Measurements from ENCODE around the gene RHBG. TPM values are rescaled to one million over a fixed set of nuclear protein-coding genes. Genes with fewer than 3 reads are reported as not detected.

RHBG gene
- total RNA-seq, 1 experiment from 2014 or later: 5.7 TPM

- no peak for DNase-seq (ENCODE audit: low read depth, low spot score)
- Histone ChIP-seq H3K27ac (ENCODE audit: low read depth, low read length) (no peak overlapping the region), H3K27me3 (ENCODE audit: insufficient read depth, low read length) (no peaks in the 10 kb centered on the region), H2AFZ (ENCODE audit: low read depth, low read length, poor library complexity, severe bottlenecking) (no peak overlapping the region), H3K79me2 (ENCODE audit: insufficient read depth, low read length) (no peaks in the 10 kb centered on the region), H3K9me3 (ENCODE audit: control insufficient read depth in 1 of 2, insufficient read depth in 1 of 2, low read depth in 1 of 2, low read length in 2 of 2) (no peaks in the 10 kb centered on the region), H3K9me2 (ENCODE audit: insufficient read depth) (no peaks in the 10 kb centered on the region), H3K4me1 (ENCODE audit: control insufficient read depth in 1 of 2, insufficient read depth in 2 of 2, low read length in 2 of 2) (no peaks in the 10 kb centered on the region; a peak in 1 of 4 replicates), H4K20me1 (ENCODE audit: insufficient read depth) (no peaks in the 10 kb centered on the region), H3K9ac (ENCODE audit: low read length) (no peak overlapping the region), H3K4me2 (ENCODE audit: low read length) (no peak overlapping the region), H3K4me3 (replicated peaks in 1 of 2; ENCODE audit: low read depth in 1 of 2, low read length in 2 of 2) (no peak overlapping the region), H3K36me3 (ENCODE audit: control insufficient read depth in 1 of 2, insufficient read depth in 2 of 2, low read length in 2 of 2) (no peaks in the 10 kb centered on the region)
- intact Hi-C loops (cut with micrococcal nuclease): no loop called here
- POLR2A ChIA-PET: no interaction called here
- TF ChIP-seq ZFX (IDR thresholded peaks at IDR 0.05): no peak
- TF ChIP-seq CEBPB (IDR thresholded peaks at IDR 0.05; ENCODE audit: low read depth): no peak
- TF ChIP-seq SIN3A (IDR thresholded peaks at IDR 0.05; ENCODE audit: low read depth): no peak
- no peak for TF ChIP-seq EZH2phosphoT487 (IDR thresholded peaks at IDR 0.05; ENCODE audit: borderline replicate concordance)
- TF ChIP-seq CBX3 (IDR thresholded peaks at IDR 0.05; ENCODE audit: low read depth): no peak
- TF ChIP-seq RAD21 (IDR thresholded peaks at IDR 0.05; ENCODE audit: low read depth): no peak
- no peak for TF ChIP-seq ATF3 (IDR thresholded peaks at IDR 0.05)
- TF ChIP-seq EGR1 (IDR thresholded peaks at IDR 0.05; ENCODE audit: low read depth): no peak
- no peak for TF ChIP-seq POLR2A (IDR thresholded peaks at IDR 0.05; ENCODE audit: borderline replicate concordance, extremely low read depth, insufficient read depth, insufficient read length)
- no peak for ATAC-seq
- CTCF ChIA-PET: interaction anchor here (2.9 kb wide), 1 partner anchor 58 kb away, joined by 13 read pairs; no protein-coding TSS in a partner anchor
- no TSS peak for BruUV-seq (replicated peaks)
- RAD21 ChIA-PET (ENCODE audit: low non-redundant PET in 1 of 2, low total read pairs in 2 of 2, uncharacterized antibody in 2 of 2, unreplicated experiment in 2 of 2): no interaction called here
Observed at GRCh38 chr1:156387870-156388173, 18.8 kb downstream of the RHBG start.

GRCh38 chr1:156388174-156389137 is 19.4 kb downstream of the RHBG start:
- Histone ChIP-seq H3K27ac (ENCODE audit: low read depth, low read length) (no peak overlapping the region), H3K4me2 (ENCODE audit: low read length) (no peak overlapping the region), H3K9ac (ENCODE audit: low read length) (no peak overlapping the region), H3K36me3 (ENCODE audit: control insufficient read depth in 1 of 2, insufficient read depth in 2 of 2, low read length in 2 of 2) (no peaks in the 10 kb centered on the region), H3K4me1 (ENCODE audit: control insufficient read depth in 1 of 2, insufficient read depth in 2 of 2, low read length in 2 of 2) (no peaks in the 10 kb centered on the region; a peak in 1 of 4 replicates), H3K4me3 (replicated peaks in 1 of 2; ENCODE audit: low read depth in 1 of 2, low read length in 2 of 2) (no peak overlapping the region), H3K9me3 (ENCODE audit: control insufficient read depth in 1 of 2, insufficient read depth in 1 of 2, low read depth in 1 of 2, low read length in 2 of 2) (no peaks in the 10 kb centered on the region), H3K9me2 (ENCODE audit: insufficient read depth) (no peaks in the 10 kb centered on the region), H3K79me2 (ENCODE audit: insufficient read depth, low read length) (no peaks in the 10 kb centered on the region), H2AFZ (ENCODE audit: low read depth, low read length, poor library complexity, severe bottlenecking) (no peak overlapping the region), H4K20me1 (ENCODE audit: insufficient read depth) (no peaks in the 10 kb centered on the region), H3K27me3 (ENCODE audit: insufficient read depth, low read length) (no peaks in the 10 kb centered on the region)
- intact Hi-C loops (cut with micrococcal nuclease): no loop called here
- no peak for DNase-seq (ENCODE audit: low read depth, low spot score)
- BruUV-seq (replicated peaks): no TSS peak
- CTCF ChIA-PET: interaction anchor here (2.9 kb wide), 1 partner anchor 57 kb away, joined by 13 read pairs; no protein-coding TSS in a partner anchor
- POLR2A ChIA-PET: no interaction called here
- ATAC-seq: no peak
- RAD21 ChIA-PET (ENCODE audit: low non-redundant PET in 1 of 2, low total read pairs in 2 of 2, uncharacterized antibody in 2 of 2, unreplicated experiment in 2 of 2): no interaction called here
- no peak for TF ChIP-seq ZFX (IDR thresholded peaks at IDR 0.05)
- TF ChIP-seq MAX (IDR thresholded peaks at IDR 0.05): no peak
- TF ChIP-seq EGR1 (IDR thresholded peaks at IDR 0.05; ENCODE audit: low read depth): no peak
- no peak for TF ChIP-seq POLR2A (IDR thresholded peaks at IDR 0.05; ENCODE audit: borderline replicate concordance, extremely low read depth, insufficient read depth, insufficient read length)
- TF ChIP-seq RAD21 (IDR thresholded peaks at IDR 0.05; ENCODE audit: low read depth): no peak
- TF ChIP-seq CTCF (IDR thresholded peaks at IDR 0.05 in 2 of 3, conservative IDR thresholded peaks at IDR 0.05 in 1 of 3; ENCODE audit: borderline replicate concordance in 1 of 3, insufficient read depth in 1 of 3, low read depth in 2 of 3, low read length in 2 of 3): no peak
- no peak for TF ChIP-seq YY1 (IDR thresholded peaks at IDR 0.05; ENCODE audit: extremely low read depth, insufficient replicate concordance, low read depth, low read length)
- no peak for TF ChIP-seq SP1 (IDR thresholded peaks at IDR 0.05; ENCODE audit: low read depth)
- no peak for TF ChIP-seq ZBTB33 (IDR thresholded peaks at IDR 0.05; ENCODE audit: extremely low read depth, insufficient replicate concordance, low read length)
- no peak for TF ChIP-seq SRF (IDR thresholded peaks at IDR 0.05; ENCODE audit: low read depth)
- TF ChIP-seq EZH2phosphoT487 (IDR thresholded peaks at IDR 0.05; ENCODE audit: borderline replicate concordance): no peak
